ENCODE data around the gene RHAG.
A peak's percentile ranks its signal among the peaks of the same experiment; 100 is the strongest.
"Not testable (repeated sequence)": the region's sequence is repeated elsewhere in the genome, so short reads cannot be mapped to it uniquely, and the experiment has no call there.

Gene RHAG

GRCh38 chr6:49635978-49636712 is 494 bp downstream of the RHAG start:
- no peak for DNase-seq (ENCODE audit: low read depth)

- no peak for DNase-seq (ENCODE audit: low read depth)
Observed at GRCh38 chr6:49635480-49635879, 1.2 kb downstream of the RHAG start.

- DNase-seq (ENCODE audit: low read depth): no peak
Observed at GRCh38 chr6:49634836-49635218, 1.8 kb downstream of the RHAG start.

GRCh38 chr6:49634092-49634835 is 2.4 kb downstream of the RHAG start:
- no peak for DNase-seq (ENCODE audit: low read depth)

GRCh38 chr6:49633541-49633940 is 3.1 kb downstream of the RHAG start:
- no peak for DNase-seq (ENCODE audit: low read depth)

- DNase-seq (ENCODE audit: low read depth): no peak
Observed at GRCh38 chr6:49632727-49633126, 3.9 kb downstream of the RHAG start.

- DNase-seq (ENCODE audit: low read depth): not testable (repeated sequence)
Observed at GRCh38 chr6:49629485-49630088, 7.1 kb downstream of the RHAG start.

- DNase-seq (ENCODE audit: low read depth): no peak
Observed at GRCh38 chr6:49626811-49627210, 9.8 kb downstream of the RHAG start.

GRCh38 chr6:49618257-49618656 is 18.4 kb downstream of the RHAG start:
- DNase-seq (ENCODE audit: low read depth): no peak

GRCh38 chr6:49614144-49614543 is 22.5 kb downstream of the RHAG start:
- not testable (repeated sequence) for DNase-seq (ENCODE audit: low read depth)

- DNase-seq (ENCODE audit: low read depth): no peak
Observed at GRCh38 chr6:49609285-49609684, 27.4 kb downstream of the RHAG start.

- not testable (repeated sequence) for DNase-seq (ENCODE audit: low read depth)
Observed at GRCh38 chr6:49608275-49608674, 28.4 kb downstream of the RHAG start.

- DNase-seq (ENCODE audit: low read depth): no peak
Observed at GRCh38 chr6:49607391-49607982, 29.2 kb downstream of the RHAG start.

GRCh38 chr6:49606721-49607390 is 29.8 kb downstream of the RHAG start:
- peak; percentile 42 for DNase-seq (ENCODE audit: low read depth)

- not testable (repeated sequence) for DNase-seq (ENCODE audit: low read depth)
Observed at GRCh38 chr6:49604080-49604479, 32.6 kb downstream of the RHAG start.

GRCh38 chr6:49587262-49587661 is 49.4 kb downstream of the RHAG start:
- not testable (repeated sequence) for DNase-seq (ENCODE audit: low read depth)

- no peak for DNase-seq (ENCODE audit: low read depth)
Observed at GRCh38 chr6:49582529-49582928, 54.1 kb downstream of the RHAG start.

- no peak for DNase-seq (ENCODE audit: low read depth)
Observed at GRCh38 chr6:49579649-49580048, 57.0 kb downstream of the RHAG start.

GRCh38 chr6:49576618-49577017 is 60.0 kb downstream of the RHAG start:
- no peak for DNase-seq (ENCODE audit: low read depth)

- DNase-seq (ENCODE audit: low read depth): no peak
Observed at GRCh38 chr6:49570474-49571079, 66.1 kb downstream of the RHAG start.

GRCh38 chr6:49565855-49566254 is 70.8 kb downstream of the RHAG start:
- no peak for DNase-seq (ENCODE audit: low read depth)

- no peak for DNase-seq (ENCODE audit: low read depth)
Observed at GRCh38 chr6:49565261-49565660, 71.4 kb downstream of the RHAG start.
